ENCODE measurements around the gene CDC123. TPM values are rescaled to one million over a fixed set of nuclear protein-coding genes. Genes with fewer than 3 reads are reported as not detected.

The CDC123 gene
- total and polyA plus RNA-seq, 2 donors (not counting 1 experiment from before 2014, with no cell fraction given) = 48.9 to 56.0 TPM

DNA sequence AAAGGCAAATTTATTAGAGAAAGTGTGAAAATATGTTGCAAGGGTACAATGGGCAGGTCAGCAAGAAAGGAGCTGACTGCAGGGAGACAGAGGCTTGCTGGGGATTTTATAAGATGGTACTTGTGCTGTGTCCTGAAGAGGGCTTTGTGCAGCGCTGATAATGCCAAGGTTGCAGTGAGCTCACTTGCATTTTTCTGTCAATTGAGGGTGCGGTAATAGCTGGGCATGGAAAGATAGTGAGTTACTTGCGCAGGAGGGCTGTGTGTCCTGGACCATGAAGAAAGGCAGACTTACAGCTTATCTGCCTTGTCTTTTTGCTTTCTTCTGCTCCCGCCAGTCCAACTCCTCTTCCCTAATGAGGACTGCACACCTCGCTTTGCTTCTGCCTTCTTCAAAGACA, 12.5 kb downstream of the CDC123 start:
- H3K36me3 ChIP-seq (replicated peaks in 1 of 2; ENCODE audit: control extremely low read depth in 1 of 2, control insufficient read depth in 1 of 2, extremely low read depth in 1 of 2, insufficient read depth in 2 of 2, low read length in 1 of 2) = peaks cover 16 to 80% of the 10 kb centered on the region in 2 experiments
- ChIA-PET POLR2A (no interaction called here), CTCF (interaction anchor here (1.1 kb wide), 1 partner anchor 447 kb away, joined by 4 read pairs; no protein-coding TSS in a partner anchor)
- peaks cover 49% of the 10 kb centered on the region for H4K20me1 ChIP-seq (ENCODE audit: control insufficient read depth, insufficient read depth, low read length, poor library complexity, severe bottlenecking)
- Mint-ChIP-seq H3K9me3 (ENCODE audit: insufficient read depth) (no peaks in the 10 kb centered on the region), H3K4me3 (no peak overlapping the region), H3K27ac (no peak overlapping the region), H3K4me1 (peaks cover 21% of the 10 kb centered on the region), H3K27me3 (no peaks in the 10 kb centered on the region)
- no peaks in the 10 kb centered on the region for H3K27me3 ChIP-seq (replicated peaks in 1 of 4; ENCODE audit: control extremely low read depth in 1 of 4, control insufficient read depth in 3 of 4, insufficient read depth in 4 of 4, low read length in 3 of 4)
- H3K4me2 ChIP-seq (replicated peaks; ENCODE audit: low read depth, low read length, poor library complexity, severe bottlenecking) = no peak overlapping the region
- TF ChIP-seq EZH2 (IDR thresholded peaks at IDR 0.05; ENCODE audit: borderline replicate concordance, insufficient read depth, low read depth, low read length, poor library complexity, severe bottlenecking) = no peak
- TF ChIP-seq, protein P1, sequence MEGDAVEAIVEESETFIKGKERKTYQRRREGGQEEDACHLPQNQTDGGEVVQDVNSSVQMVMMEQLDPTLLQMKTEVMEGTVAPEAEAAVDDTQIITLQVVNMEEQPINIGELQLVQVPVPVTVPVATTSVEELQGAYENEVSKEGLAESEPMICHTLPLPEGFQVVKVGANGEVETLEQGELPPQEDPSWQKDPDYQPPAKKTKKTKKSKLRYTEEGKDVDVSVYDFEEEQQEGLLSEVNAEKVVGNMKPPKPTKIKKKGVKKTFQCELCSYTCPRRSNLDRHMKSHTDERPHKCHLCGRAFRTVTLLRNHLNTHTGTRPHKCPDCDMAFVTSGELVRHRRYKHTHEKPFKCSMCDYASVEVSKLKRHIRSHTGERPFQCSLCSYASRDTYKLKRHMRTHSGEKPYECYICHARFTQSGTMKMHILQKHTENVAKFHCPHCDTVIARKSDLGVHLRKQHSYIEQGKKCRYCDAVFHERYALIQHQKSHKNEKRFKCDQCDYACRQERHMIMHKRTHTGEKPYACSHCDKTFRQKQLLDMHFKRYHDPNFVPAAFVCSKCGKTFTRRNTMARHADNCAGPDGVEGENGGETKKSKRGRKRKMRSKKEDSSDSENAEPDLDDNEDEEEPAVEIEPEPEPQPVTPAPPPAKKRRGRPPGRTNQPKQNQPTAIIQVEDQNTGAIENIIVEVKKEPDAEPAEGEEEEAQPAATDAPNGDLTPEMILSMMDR (IDR thresholded peaks at IDR 0.05) = no peak
- no peak overlapping the region for H3K27ac ChIP-seq (ENCODE audit: low read length in 2 of 2)
- no peak overlapping the region for H2AFZ ChIP-seq (ENCODE audit: insufficient read depth, low read depth, low read length, poor library complexity, severe bottlenecking)
- no peaks in the 10 kb centered on the region for H3K9me3 ChIP-seq (ENCODE audit: control extremely low read depth in 1 of 3, control insufficient read depth in 2 of 3, insufficient read depth in 1 of 3, low read length in 2 of 3)
- H3K4me3 ChIP-seq (ENCODE audit: control extremely low read depth in 1 of 5, extremely low read depth in 1 of 5, insufficient read depth in 1 of 5, low read depth in 2 of 5, low read length in 4 of 5) = no peak overlapping the region
- H3K4me1 ChIP-seq (ENCODE audit: control insufficient read depth in 2 of 2, insufficient read depth in 2 of 2, low read length in 2 of 2) = peaks cover 0 to 3% of the 10 kb centered on the region in 2 donors
- DNase-seq (no peak), ATAC-seq (ENCODE audit: low read depth) (no peak)
- peaks cover 76% of the 10 kb centered on the region for H3K79me2 ChIP-seq (ENCODE audit: control insufficient read depth, insufficient read depth, low read length)
- no peak overlapping the region for H3K9ac ChIP-seq (ENCODE audit: low read length)
- WGBS (ENCODE audit: insufficient coverage) = 99% methylated on average over 5 of the region's 5 CpGs
- intact Hi-C loops (cut with micrococcal nuclease) = no loop called here

DNA sequence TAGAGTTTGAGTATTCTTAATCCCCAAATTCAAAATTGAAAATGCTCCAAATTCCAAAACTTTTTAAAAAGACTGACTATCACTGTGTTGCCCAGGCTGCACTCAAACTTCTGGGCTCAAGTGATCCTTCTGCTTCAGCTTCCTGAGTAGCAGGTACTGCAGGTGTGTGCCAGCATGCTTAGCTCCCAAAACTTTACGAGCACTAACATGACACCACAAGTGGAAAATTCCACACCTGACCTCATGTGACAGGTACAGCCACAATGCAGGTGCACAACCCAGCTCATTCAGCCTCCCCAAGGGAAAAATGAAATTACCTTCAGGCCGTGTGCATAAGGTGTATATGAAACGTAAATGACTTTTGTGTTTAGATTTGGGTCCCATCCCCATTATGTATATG, 16.5 kb downstream of the CDC123 start:
- no peak overlapping the region for H3K4me3 Mint-ChIP-seq

More for the DNA sequence above, 16.5 kb downstream of the CDC123 start:
- Histone ChIP-seq H3K4me3 (ENCODE audit: control extremely low read depth in 1 of 5, extremely low read depth in 1 of 5, insufficient read depth in 1 of 5, low read depth in 2 of 5, low read length in 4 of 5) (no peak overlapping the region), H3K27ac (ENCODE audit: low read length in 2 of 2) (no peak overlapping the region), H3K36me3 (replicated peaks in 1 of 2; ENCODE audit: control extremely low read depth in 1 of 2, control insufficient read depth in 1 of 2, extremely low read depth in 1 of 2, insufficient read depth in 2 of 2, low read length in 1 of 2) (peaks cover 21 to 66% of the 10 kb centered on the region in 2 experiments), H3K79me2 (ENCODE audit: control insufficient read depth, insufficient read depth, low read length) (peaks cover 68% of the 10 kb centered on the region), H3K27me3 (replicated peaks in 1 of 4; ENCODE audit: control extremely low read depth in 1 of 4, control insufficient read depth in 3 of 4, insufficient read depth in 4 of 4, low read length in 3 of 4) (no peaks in the 10 kb centered on the region), H3K9ac (ENCODE audit: low read length) (no peak overlapping the region), H3K4me2 (replicated peaks; ENCODE audit: low read depth, low read length, poor library complexity, severe bottlenecking) (no peak overlapping the region), H3K9me3 (ENCODE audit: control extremely low read depth in 1 of 3, control insufficient read depth in 2 of 3, insufficient read depth in 1 of 3, low read length in 2 of 3) (no peaks in the 10 kb centered on the region), H4K20me1 (ENCODE audit: control insufficient read depth, insufficient read depth, low read length, poor library complexity, severe bottlenecking) (peaks cover 15% of the 10 kb centered on the region), H3K4me1 (ENCODE audit: control insufficient read depth in 2 of 2, insufficient read depth in 2 of 2, low read length in 2 of 2) (peaks cover 12 to 13% of the 10 kb centered on the region in 2 donors), H2AFZ (ENCODE audit: insufficient read depth, low read depth, low read length, poor library complexity, severe bottlenecking) (no peak overlapping the region)
- Mint-ChIP-seq H3K4me1 (peaks cover 29% of the 10 kb centered on the region), H3K27me3 (no peaks in the 10 kb centered on the region), H3K9me3 (ENCODE audit: insufficient read depth) (no peaks in the 10 kb centered on the region), H3K27ac (no peak overlapping the region)
- intact Hi-C loops (cut with micrococcal nuclease) = no loop called here
- no peak for DNase-seq
- WGBS (ENCODE audit: insufficient coverage) = no CpG with 5 or more reads among the region's 3 CpGs
- TF ChIP-seq EZH2 (IDR thresholded peaks at IDR 0.05; ENCODE audit: borderline replicate concordance, insufficient read depth, low read depth, low read length, poor library complexity, severe bottlenecking) = no peak
- TF ChIP-seq, protein P1 (IDR thresholded peaks at IDR 0.05) = no peak
- ATAC-seq (ENCODE audit: low read depth) = no peak
- CTCF ChIA-PET = interaction anchor here (0.6 to 6.8 kb wide), 8 partner anchors 8 to 689 kb away, joined by 3 to 122 read pairs (median 4); no protein-coding TSS in a partner anchor
- POLR2A ChIA-PET = interaction anchor here (0.6 kb wide), 1 partner anchor 9 kb away, joined by 7 read pairs; no protein-coding TSS in a partner anchor
